HG02678 (cell line): ENCODE measurements around the gene HORMAD2.
"Not testable (repeated sequence)": the region's sequence is repeated elsewhere in the genome, so short reads cannot be mapped to it uniquely, and the experiment has no call there.

Experiments
- ATAC-seq: cut with Tn5 transposase; IDR thresholded peaks from one replicate; pipeline ENCODE4 v1.9.1; 2021; ENCODE audit warnings: mild to moderate bottlenecking, moderate library complexity; ENCODE audit not compliant: unreplicated experiment

HORMAD2 gene

GRCh38 chr22:30187094-30187493 lies 106.8 kb downstream of the HORMAD2 start:
- ATAC-seq, result no peak

- no peak for ATAC-seq
Observed at GRCh38 chr22:30187529-30188407, 107.5 kb downstream of the HORMAD2 start.

- no peak for ATAC-seq
Observed at GRCh38 chr22:30188911-30189310, 108.6 kb downstream of the HORMAD2 start.

GRCh38 chr22:30190574-30190973 lies 110.3 kb downstream of the HORMAD2 start:
- no peak for ATAC-seq

GRCh38 chr22:30191040-30191701 lies 110.9 kb downstream of the HORMAD2 start:
- no peak for ATAC-seq

- ATAC-seq, result no peak
Observed at GRCh38 chr22:30192427-30192826, 112.2 kb downstream of the HORMAD2 start.

GRCh38 chr22:30193031-30193775 lies 112.9 kb downstream of the HORMAD2 start:
- ATAC-seq, result no peak

GRCh38 chr22:30195245-30196140 lies 115.2 kb downstream of the HORMAD2 start:
- ATAC-seq, result no peak

- ATAC-seq, result no peak
Observed at GRCh38 chr22:30196141-30196879, 116.0 kb downstream of the HORMAD2 start.

- no peak for ATAC-seq
Observed at GRCh38 chr22:30196880-30197336, 116.6 kb downstream of the HORMAD2 start.

- no peak for ATAC-seq
Observed at GRCh38 chr22:30197389-30197788, 117.1 kb downstream of the HORMAD2 start.

- ATAC-seq, result no peak
Observed at GRCh38 chr22:30198152-30198825, 118.0 kb downstream of the HORMAD2 start.

GRCh38 chr22:30198921-30199320 lies 118.7 kb downstream of the HORMAD2 start:
- no peak for ATAC-seq

- ATAC-seq, result not testable (repeated sequence)
Observed at GRCh38 chr22:30200905-30201304, 120.6 kb downstream of the HORMAD2 start.

- ATAC-seq, result no peak
Observed at GRCh38 chr22:30201945-30202344, 121.7 kb downstream of the HORMAD2 start.

- ATAC-seq, result no peak
Observed at GRCh38 chr22:30202531-30203006, 122.3 kb downstream of the HORMAD2 start.

- ATAC-seq, result no peak
Observed at GRCh38 chr22:30204015-30204741, 123.9 kb downstream of the HORMAD2 start.

- no peak for ATAC-seq
Observed at GRCh38 chr22:30204742-30205111, 124.5 kb downstream of the HORMAD2 start.
